SK-N-SH (cell line): ENCODE measurements around the gene UTF1. TPM values are rescaled to one million over a fixed set of nuclear protein-coding genes. Genes with fewer than 3 reads are reported as not detected.

Source experiments
- CTCF ChIA-PET: fragments of 300-600, 350-600 bp; formaldehyde crosslinking; extraction: SDS; loops from one replicate; lab custom pipeline; 2021; lab: Yijun Ruan, JAX
- POLR2A ChIA-PET: fragments of 350-600 bp; sonication (Branson Sonifier 250); formaldehyde crosslinking; extraction: SDS; loops from one replicate; lab custom pipeline; 2020; ENCODE audit warnings: antibody characterized with exemption, inconsistent platforms; lab: Yijun Ruan, JAX
- DNase-seq: peaks from one replicate; pipeline ENCODE4 v3.0.0; 2012
- H2AFZ ChIP-seq: fragments of 200-600 bp; sonication (generic); 2 replicates; pipeline ENCODE4 v1.8.1; 2016; ENCODE audit warnings: antibody characterized with exemption, mild to moderate bottlenecking, low read depth
- H3F3A ChIP-seq: fragments of 200-600 bp; sonication (generic); replicated peaks from 2 replicates; pipeline ENCODE3; 2016; ENCODE audit warnings: antibody characterized with exemption, mild to moderate bottlenecking; ENCODE audit not compliant: insufficient read depth
- H3K27ac ChIP-seq, 2 experiments: fragments of 200-500 bp in 1 of 2; fragments of 200-600 bp in 1 of 2; sonication (Bioruptor generic) in 1 of 2; sonication (generic), shearing (Covaris generic) in 1 of 2; 2 replicates each; pipeline versions ENCODE4 v1.5.1 to v1.6.1; 2014 to 2016; ENCODE audit warnings: low read depth in 2 of 2, inconsistent platforms in 1 of 2, low read length in 1 of 2, mild to moderate bottlenecking in 1 of 2, mixed read lengths in 1 of 2
- H3K27me3 ChIP-seq: fragments of 200-600 bp; sonication (generic), shearing (Covaris generic); 2 replicates; pipeline ENCODE4 v1.6.1; 2016; ENCODE audit warnings: mixed run types; ENCODE audit not compliant: insufficient read depth
- H3K36me3 ChIP-seq, 2 experiments: fragments of 200-500 bp in 1 of 2; fragments of 200-600 bp in 1 of 2; sonication (Bioruptor generic) in 1 of 2; sonication (generic) in 1 of 2; replicated peaks in 1 of 2; 2 replicates each; pipeline versions ENCODE3 to v1.5.1; 2014 to 2016; ENCODE audit warnings: low read length in 1 of 2, mild to moderate bottlenecking in 1 of 2; ENCODE audit not compliant: insufficient read depth in 2 of 2, control insufficient read depth in 1 of 2
- H3K4me1 ChIP-seq, 2 experiments: fragments of 200-500 bp in 1 of 2; fragments of 200-600 bp in 1 of 2; sonication (Bioruptor generic) in 1 of 2; sonication (generic), shearing (Covaris generic) in 1 of 2; 2 replicates each; pipeline versions ENCODE4 v1.5.1 to v1.6.1; 2014 to 2016; ENCODE audit warnings: low read depth in 1 of 2, low read length in 1 of 2, mixed run types in 1 of 2; ENCODE audit not compliant: insufficient read depth in 2 of 2, control insufficient read depth in 1 of 2
- H3K4me2 ChIP-seq: fragments of 200-600 bp; sonication (generic), shearing (Covaris generic); 2 replicates; pipeline ENCODE4 v1.6.1; 2017; ENCODE audit warnings: mixed run types
- H3K4me3 ChIP-seq, 2 experiments: fragments of 200-500 bp in 1 of 2; fragments of 200-600 bp in 1 of 2; sonication (Bioruptor generic) in 1 of 2; sonication (generic), shearing (Covaris generic) in 1 of 2; 2 replicates each; pipeline versions ENCODE4 v1.5.1 to v1.8.1; 2014 to 2016; ENCODE audit warnings: low read depth in 2 of 2, inconsistent platforms in 1 of 2, low read length in 1 of 2, mild to moderate bottlenecking in 1 of 2, mixed read lengths in 1 of 2, moderate library complexity in 1 of 2
- H3K79me2 ChIP-seq: fragments of 200-600 bp; sonication (generic); 2 replicates; pipeline ENCODE4 v1.8.1; 2017; ENCODE audit warnings: mild to moderate bottlenecking; ENCODE audit not compliant: insufficient read depth
- H3K9ac ChIP-seq: fragments of 200-600 bp; sonication (generic); 2 replicates; pipeline ENCODE4 v1.6.1; 2017; ENCODE audit warnings: mixed run types
- H3K9me2 ChIP-seq: fragments of 200-600 bp; sonication (generic); 2 replicates; pipeline ENCODE4 v1.6.1; 2017; ENCODE audit warnings: mixed run types
- H3K9me3 ChIP-seq: fragments of 200-600 bp; sonication (generic); 2 replicates; pipeline ENCODE4 v1.6.1; 2017; ENCODE audit warnings: mixed run types, mild to moderate bottlenecking, moderate library complexity
- H4K20me1 ChIP-seq: fragments of 200-600 bp; sonication (generic); 2 replicates; pipeline ENCODE4 v1.6.1; 2017; ENCODE audit warnings: mild to moderate bottlenecking, mixed run types; ENCODE audit not compliant: insufficient read depth
- EZH2phosphoT487 ChIP-seq: fragments of 200-600 bp; sonication (generic); IDR thresholded peaks from 2 replicates; pipeline ENCODE4 v1.6.1; 2017; ENCODE audit warnings: low read depth, mixed run types, mild to moderate bottlenecking, antibody characterized with exemption, moderate library complexity, borderline replicate concordance
- FOSL2 ChIP-seq: IDR thresholded peaks from 2 replicates; pipeline ENCODE4 v1.4.0; 2012; ENCODE audit warnings: low read depth, mild to moderate bottlenecking, moderate library complexity, borderline replicate concordance
- GATA2 ChIP-seq: sonication (generic); formaldehyde crosslinking; IDR thresholded peaks from 2 replicates; pipeline ENCODE4 v1.5.0; 2020; ENCODE audit warnings: mild to moderate bottlenecking, missing genetic modification reagents
- JUND ChIP-seq: IDR thresholded peaks from 2 replicates; pipeline ENCODE4 v1.4.0; 2012
- MAX ChIP-seq: IDR thresholded peaks from 2 replicates; pipeline ENCODE4 v1.4.0; 2012; ENCODE audit warnings: low read depth
- MXI1 ChIP-seq: IDR thresholded peaks from 2 replicates; pipeline ENCODE4 v1.6.1; 2012; ENCODE audit warnings: mild to moderate bottlenecking, low read depth, low read length, improper control_type of control experiment
- NFIC ChIP-seq: IDR thresholded peaks from 2 replicates; pipeline ENCODE4 v1.4.0; 2012; ENCODE audit warnings: borderline replicate concordance
- POLR2AphosphoS5 ChIP-seq: IDR thresholded peaks from 2 replicates; pipeline ENCODE4 v1.6.1; 2012; ENCODE audit warnings: low read depth, low read length
- RAD21 ChIP-seq: IDR thresholded peaks from 2 replicates; pipeline ENCODE4 v1.6.1; 2012; ENCODE audit warnings: mild to moderate bottlenecking, low read length
- RFX5 ChIP-seq: IDR thresholded peaks from 2 replicates; pipeline ENCODE4 v1.6.1; 2012; ENCODE audit warnings: mild to moderate bottlenecking, improper control_type of control experiment, low read length
- TAF1 ChIP-seq: IDR thresholded peaks from 2 replicates; pipeline ENCODE4 v1.6.1; 2012; ENCODE audit warnings: low read depth, mild to moderate bottlenecking, low read length, moderate library complexity, borderline replicate concordance
- TCF12 ChIP-seq: IDR thresholded peaks from 2 replicates; pipeline ENCODE4 v1.4.0; 2012
- TEAD4 ChIP-seq: IDR thresholded peaks from 2 replicates; pipeline ENCODE4 v1.4.0; 2012; ENCODE audit warnings: mild to moderate bottlenecking, borderline replicate concordance; ENCODE audit not compliant: insufficient read depth
- WGBS: methylation state at CpG from one replicate; pipeline ENCODE4 v1.1.6; 2017; ENCODE audit warnings: low lambda C conversion rate; 5-methylcytosine and 5-hydroxymethylcytosine counted together
- polyA plus RNA-seq, 3 experiments: library from polyadenylated mRNA; depleted of rRNA; stranded (reverse); fragments of >200 nt; gene quantifications; 2 replicates each; pipeline ENCODE4 v1.2.3, GENCODE V29; 2012
- TF ChIP-seq, protein P1 (sequence below): IDR thresholded peaks from 2 replicates; pipeline ENCODE4 v1.6.1; 2012; ENCODE audit warnings: mild to moderate bottlenecking, low read depth, low read length, moderate library complexity

The UTF1 gene
- polyA plus RNA-seq, 1 of the 3 experiments (the other 2 are of a cell fraction), result not detected

GRCh38 chr10:133191651-133192050, 38.4 kb upstream of the UTF1 start:
- H3K9me3 ChIP-seq, result no peaks in the 10 kb centered on the region
- DNase-seq, result no peak
- H3K9ac ChIP-seq, result no peak overlapping the region
- no peak overlapping the region for H3K4me2 ChIP-seq
- H4K20me1 ChIP-seq, result no peaks in the 10 kb centered on the region
- H3F3A ChIP-seq, result no peaks in the 10 kb centered on the region
- no peak overlapping the region for H3K27ac ChIP-seq
- H3K9me2 ChIP-seq, result no peaks in the 10 kb centered on the region
- WGBS, result 47% methylated on average over 4 of the region's 4 CpGs
- CTCF ChIA-PET, result no interaction called here
- no peaks in the 10 kb centered on the region for H3K36me3 ChIP-seq
- TF ChIP-seq FOSL2 (no peak), EZH2phosphoT487 (no peak), NFIC (no peak), MAX (no peak), TCF12 (no peak), RFX5 (no peak), MXI1 (no peak), TAF1 (no peak), RAD21 (no peak)
- TF ChIP-seq, protein P1, sequence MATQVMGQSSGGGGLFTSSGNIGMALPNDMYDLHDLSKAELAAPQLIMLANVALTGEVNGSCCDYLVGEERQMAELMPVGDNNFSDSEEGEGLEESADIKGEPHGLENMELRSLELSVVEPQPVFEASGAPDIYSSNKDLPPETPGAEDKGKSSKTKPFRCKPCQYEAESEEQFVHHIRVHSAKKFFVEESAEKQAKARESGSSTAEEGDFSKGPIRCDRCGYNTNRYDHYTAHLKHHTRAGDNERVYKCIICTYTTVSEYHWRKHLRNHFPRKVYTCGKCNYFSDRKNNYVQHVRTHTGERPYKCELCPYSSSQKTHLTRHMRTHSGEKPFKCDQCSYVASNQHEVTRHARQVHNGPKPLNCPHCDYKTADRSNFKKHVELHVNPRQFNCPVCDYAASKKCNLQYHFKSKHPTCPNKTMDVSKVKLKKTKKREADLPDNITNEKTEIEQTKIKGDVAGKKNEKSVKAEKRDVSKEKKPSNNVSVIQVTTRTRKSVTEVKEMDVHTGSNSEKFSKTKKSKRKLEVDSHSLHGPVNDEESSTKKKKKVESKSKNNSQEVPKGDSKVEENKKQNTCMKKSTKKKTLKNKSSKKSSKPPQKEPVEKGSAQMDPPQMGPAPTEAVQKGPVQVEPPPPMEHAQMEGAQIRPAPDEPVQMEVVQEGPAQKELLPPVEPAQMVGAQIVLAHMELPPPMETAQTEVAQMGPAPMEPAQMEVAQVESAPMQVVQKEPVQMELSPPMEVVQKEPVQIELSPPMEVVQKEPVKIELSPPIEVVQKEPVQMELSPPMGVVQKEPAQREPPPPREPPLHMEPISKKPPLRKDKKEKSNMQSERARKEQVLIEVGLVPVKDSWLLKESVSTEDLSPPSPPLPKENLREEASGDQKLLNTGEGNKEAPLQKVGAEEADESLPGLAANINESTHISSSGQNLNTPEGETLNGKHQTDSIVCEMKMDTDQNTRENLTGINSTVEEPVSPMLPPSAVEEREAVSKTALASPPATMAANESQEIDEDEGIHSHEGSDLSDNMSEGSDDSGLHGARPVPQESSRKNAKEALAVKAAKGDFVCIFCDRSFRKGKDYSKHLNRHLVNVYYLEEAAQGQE, result no peak
- H2AFZ ChIP-seq, result no peak overlapping the region
- no peak overlapping the region for H3K4me3 ChIP-seq
- no peaks in the 10 kb centered on the region; the same call in 1 of the 2 replicates for H3K27me3 ChIP-seq
- no peaks in the 10 kb centered on the region for H3K4me1 ChIP-seq
- no peaks in the 10 kb centered on the region for H3K79me2 ChIP-seq
- POLR2A ChIA-PET, result no interaction called here

DNA sequence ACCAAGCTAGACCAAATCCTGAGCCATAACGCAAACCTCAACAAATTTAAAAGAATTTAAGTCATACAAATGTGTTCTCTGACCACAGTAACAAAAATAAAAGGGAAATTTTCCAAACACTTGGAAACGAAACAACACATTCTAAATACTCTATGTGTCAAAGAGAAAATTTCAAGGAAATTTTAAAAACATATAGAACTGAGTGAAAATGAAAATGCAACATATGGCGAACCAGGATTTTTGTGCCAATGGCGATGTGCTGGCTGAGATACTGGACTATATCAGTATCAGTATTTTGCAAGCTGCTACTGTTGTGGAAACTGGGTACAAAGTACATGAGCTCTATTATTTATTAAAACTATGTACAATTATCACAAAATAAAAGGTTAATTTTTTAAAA, 35.9 kb upstream of the UTF1 start:
- H3K9me3 ChIP-seq, result no peaks in the 10 kb centered on the region
- no peaks in the 10 kb centered on the region for H3K36me3 ChIP-seq
- no peak for DNase-seq
- no peak overlapping the region for H3K4me3 ChIP-seq
- H2AFZ ChIP-seq, result no peak overlapping the region
- no peaks in the 10 kb centered on the region for H3K9me2 ChIP-seq
- no peaks in the 10 kb centered on the region for H3K4me1 ChIP-seq
- no peak overlapping the region for H3K9ac ChIP-seq
- H3K79me2 ChIP-seq, result no peaks in the 10 kb centered on the region
- H3K4me2 ChIP-seq, result no peak overlapping the region
- TF ChIP-seq RAD21, result no peak
- no peak for TF ChIP-seq JUND
- TF ChIP-seq TEAD4, result no peak
- no peak for TF ChIP-seq POLR2AphosphoS5
- no peak for TF ChIP-seq GATA2 (CRISPR knock-in tag)
- H3K27me3 ChIP-seq, result no peaks in the 10 kb centered on the region; the same call in 1 of the 2 replicates
- POLR2A ChIA-PET, result no interaction called here
- CTCF ChIA-PET, result no interaction called here
- no peaks in the 10 kb centered on the region for H4K20me1 ChIP-seq
- no peak overlapping the region for H3K27ac ChIP-seq
- 50% methylated on average over 4 of the region's 4 CpGs for WGBS
- no peaks in the 10 kb centered on the region for H3F3A ChIP-seq
